ENCODE data around the gene CNOT11.

The CNOT11 gene

DNA sequence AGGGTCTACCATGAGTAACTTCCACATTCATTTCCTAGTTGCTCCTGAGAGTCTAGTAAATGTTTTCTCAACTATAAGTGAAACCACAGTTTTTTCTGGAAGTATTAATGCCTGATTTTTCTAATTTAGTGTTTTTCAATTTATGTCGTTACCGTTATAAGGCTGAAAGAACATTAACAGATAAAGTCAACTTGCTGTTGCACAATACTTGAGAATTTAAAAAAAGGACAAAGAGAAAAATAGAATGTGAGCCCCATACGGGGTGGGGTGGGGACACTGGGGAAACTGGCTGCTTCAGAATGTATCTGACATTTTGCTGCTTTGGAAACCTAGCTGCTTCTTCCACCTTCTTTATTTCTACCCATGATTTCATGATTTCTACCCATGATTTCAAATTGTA lies 26.2 kb downstream of the CNOT11 start:
- DNase-seq (ENCODE audit: low read depth) = no peak

DNA sequence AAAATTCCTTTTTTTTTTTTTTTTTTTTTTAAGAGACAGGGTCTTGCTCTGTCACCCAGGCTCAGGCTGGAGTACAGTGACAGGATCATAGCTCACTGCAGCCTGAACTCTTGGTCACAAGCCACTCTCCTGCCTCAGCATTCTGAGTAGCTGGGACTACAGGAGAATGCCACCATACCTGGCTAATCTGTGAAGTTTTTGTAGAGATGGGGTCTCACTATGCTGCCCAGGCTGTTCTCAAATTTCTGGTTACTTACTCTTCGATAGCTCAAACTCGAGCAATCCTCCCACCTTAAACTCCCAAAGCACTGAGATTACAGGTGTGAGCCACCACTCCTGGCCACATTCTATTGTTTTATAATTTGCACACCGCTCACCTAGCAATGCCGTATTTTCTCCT lies 28.8 kb downstream of the CNOT11 start:
- no peak for DNase-seq (ENCODE audit: low read depth)

DNA sequence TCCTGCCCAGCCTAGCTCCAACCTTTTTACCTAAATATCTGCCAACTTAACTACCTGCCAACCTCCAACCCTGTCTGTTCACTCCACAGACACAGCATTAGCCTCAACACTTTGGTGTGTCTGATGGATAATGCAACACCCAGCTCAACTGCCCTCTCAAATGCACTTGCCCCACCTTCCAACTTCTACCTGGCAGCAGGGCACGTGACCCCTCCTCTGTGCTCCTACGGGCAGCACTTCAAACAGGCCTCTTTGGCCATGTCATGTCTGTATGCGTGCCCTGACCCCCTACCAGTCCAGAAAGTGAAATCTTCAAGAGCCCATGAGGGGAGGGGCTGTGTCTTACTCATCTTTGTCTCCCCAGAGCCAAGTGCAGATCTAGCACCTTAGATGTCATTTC lies 30.3 kb downstream of the CNOT11 start:
- no peak for DNase-seq (ENCODE audit: low read depth)

DNA sequence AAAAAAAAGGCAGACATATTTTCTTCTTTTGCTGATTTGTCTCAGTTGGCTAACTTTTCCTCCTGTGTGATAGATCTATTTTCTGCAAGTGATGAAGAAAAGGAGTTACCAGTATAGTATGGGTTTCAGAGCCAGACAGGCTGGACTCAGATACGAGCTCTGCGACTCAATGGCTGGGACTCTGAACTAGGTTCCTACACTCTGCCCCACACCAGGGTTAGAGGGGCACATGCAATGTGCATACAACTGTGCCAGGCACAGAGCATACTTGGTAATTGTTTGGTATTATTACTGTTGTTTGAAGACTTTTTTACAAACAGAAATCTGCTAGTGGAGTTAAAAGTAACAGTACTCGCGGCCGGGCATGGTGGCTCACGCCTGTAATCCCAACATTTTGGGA lies 34.0 kb downstream of the CNOT11 start:
- no peak for DNase-seq (ENCODE audit: low read depth)

DNA sequence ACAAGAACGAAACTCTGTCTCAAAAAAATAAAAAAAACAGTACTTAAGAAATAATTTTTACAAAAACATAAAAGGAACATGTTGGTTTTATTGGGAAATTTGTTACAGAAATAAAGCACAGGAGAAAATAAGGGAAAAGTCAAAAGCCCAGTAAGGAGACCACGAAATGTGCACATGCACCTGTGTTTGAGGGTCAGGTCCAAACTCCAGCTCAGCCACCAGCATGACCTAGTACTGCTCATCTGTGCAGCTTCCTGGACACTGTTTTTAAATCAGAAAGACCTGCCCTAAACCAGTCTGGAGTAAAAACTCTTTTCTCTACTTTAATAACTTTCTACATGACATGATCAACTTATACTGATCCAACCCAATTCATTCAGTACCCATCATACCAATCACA lies 34.6 kb downstream of the CNOT11 start:
- DNase-seq (ENCODE audit: low read depth) = no peak

DNA sequence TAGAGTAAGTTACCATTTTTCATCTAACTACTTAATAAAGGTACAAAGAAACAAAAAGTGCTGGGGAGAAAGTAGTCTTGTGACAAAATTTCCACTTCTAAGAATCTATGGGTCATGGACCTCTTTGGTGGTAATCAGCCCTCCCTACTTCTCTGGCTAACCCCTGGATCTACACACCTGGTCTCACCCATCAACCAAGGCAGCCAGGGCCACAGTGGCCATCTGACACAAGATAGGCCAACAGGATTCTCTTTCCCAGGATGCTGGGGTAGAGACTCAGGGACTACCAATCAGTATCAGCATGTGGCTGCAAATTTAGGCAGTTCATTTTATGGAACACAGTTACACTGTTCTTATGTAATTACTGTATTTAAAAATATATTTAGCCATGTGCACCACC lies 38.0 kb downstream of the CNOT11 start:
- no peak for DNase-seq (ENCODE audit: low read depth)

DNA sequence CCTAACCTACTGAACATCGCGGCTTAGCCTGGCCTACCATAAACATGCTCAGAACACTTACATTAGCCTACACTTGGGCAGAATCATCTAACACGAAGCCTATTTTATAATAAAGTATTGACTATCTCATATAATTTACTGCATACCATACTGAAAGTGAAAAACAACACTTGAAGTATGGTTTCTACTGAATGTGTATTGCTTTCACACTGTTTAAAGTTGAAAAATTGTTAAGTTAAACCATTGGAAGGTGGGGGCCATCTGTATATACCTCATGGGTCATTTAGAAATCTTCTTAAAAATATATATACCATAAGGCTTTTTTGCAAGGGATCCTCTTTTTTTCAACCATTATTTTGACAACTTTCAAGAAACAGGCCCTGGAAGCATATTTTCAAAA lies 39.3 kb downstream of the CNOT11 start:
- DNase-seq (ENCODE audit: low read depth) = no peak

DNA sequence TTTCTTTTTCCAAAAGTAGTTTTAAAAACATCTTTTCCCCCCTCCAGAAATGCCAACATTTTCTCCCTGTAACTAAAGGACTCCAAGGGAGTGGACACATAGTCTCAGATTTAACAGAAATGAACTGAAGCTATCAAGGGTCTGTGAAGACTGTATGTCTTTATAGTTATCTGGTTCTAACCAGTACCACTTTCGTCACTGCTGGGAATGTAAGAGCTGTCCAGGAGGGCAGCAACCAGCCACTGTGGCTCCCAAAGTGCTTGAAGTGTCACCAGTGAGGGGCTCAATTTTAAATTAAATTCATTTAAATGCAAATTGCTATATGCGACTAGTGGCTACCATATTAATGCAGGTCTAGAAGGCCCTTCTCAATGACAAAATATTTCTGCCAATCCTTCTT lies 40.9 kb downstream of the CNOT11 start:
- no peak for DNase-seq (ENCODE audit: low read depth)

DNA sequence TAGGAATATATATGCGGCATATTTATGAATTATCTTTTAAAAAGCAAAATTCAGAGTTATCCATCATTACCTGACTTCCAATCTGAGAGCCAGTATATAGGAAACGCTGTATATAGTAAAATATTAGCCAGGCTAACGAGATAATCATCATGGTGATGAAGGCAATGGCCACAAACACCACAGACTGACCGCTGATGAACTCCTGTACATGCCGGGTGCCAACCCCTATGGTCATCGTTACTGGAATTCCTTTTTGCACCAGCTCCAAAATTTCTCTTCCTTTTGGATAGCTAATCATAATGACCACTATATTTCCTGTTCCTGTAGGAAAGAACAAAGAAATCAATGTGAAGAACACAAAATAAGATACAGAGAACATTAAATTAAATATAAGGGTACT lies 42.2 kb downstream of the CNOT11 start:
- no peak for DNase-seq (ENCODE audit: low read depth)

DNA sequence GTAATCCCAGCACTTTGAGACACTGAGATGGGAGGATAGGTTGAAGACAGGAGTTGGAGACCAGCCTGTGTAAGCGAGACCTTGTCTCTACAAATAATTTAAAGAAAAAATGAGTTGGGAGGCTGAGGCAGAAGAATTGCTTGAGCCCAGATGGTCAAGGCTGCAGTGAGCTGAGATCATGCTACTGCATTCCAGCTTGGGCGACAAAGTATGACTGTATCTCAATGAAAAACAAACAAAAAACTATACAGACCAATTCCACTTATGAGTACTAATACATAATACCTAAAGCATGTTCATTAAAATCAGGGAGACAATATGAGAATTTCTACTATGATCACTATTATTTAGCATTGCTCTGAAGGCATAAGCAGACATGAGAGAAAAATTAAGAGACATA lies 43.2 kb downstream of the CNOT11 start:
- no peak for DNase-seq (ENCODE audit: low read depth)

DNA sequence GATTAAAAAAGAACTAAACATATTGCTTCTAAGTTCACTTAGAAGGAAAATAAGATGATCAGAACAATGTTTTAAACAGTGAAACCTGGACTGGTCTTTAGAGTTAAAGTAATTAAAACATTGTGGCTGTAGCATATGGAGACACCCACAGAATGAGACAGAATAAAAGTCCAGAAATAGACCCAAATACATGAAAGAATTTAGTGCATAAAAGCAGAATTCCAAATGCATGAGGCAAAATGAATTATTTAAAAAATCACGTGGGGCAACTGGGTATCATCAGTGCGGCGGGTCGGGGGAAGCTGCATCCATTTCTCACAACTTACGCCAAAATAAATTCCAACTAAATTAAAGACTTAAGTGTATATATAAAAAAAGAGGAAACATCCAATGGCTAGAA lies 43.7 kb downstream of the CNOT11 start:
- DNase-seq (ENCODE audit: low read depth) = no peak

DNA sequence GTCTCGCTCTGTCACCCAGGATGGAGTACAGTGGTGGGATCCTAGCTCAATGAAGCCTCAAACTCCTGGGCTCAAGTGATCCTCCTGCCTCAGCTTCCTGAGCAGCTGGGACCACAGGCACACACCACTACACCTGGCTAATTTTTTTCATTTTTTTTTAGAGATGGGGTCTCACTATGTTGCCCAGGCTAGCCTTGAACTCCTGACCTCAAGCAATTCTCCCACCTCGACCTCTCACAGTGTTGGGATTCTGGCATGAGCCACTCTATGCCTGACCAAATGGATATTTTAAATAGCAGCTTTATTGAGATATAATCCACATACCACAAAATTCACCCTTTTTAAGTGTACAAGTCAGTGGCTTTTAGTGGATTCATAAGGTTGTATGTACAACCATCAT lies 44.7 kb downstream of the CNOT11 start:
- no peak for DNase-seq (ENCODE audit: low read depth)

DNA sequence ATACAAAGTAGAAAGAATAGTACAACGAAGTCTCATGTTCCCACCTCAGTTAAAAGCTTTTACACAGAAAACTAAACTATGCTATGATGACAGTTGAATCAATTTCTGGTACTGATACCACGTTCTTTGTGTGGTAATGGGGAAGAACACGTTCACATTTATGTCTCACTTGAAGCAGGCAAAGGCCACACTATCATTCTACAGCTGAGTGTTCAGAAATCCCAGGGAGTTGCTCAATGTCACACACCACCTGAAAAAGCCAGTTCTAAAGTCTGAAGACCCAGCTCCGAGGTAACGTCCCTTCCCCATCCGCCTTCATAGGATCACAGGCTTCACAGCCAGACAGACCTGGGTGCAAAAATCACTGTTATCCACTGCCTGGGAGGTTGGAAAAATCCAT lies 46.9 kb downstream of the CNOT11 start:
- no peak for DNase-seq (ENCODE audit: low read depth)

DNA sequence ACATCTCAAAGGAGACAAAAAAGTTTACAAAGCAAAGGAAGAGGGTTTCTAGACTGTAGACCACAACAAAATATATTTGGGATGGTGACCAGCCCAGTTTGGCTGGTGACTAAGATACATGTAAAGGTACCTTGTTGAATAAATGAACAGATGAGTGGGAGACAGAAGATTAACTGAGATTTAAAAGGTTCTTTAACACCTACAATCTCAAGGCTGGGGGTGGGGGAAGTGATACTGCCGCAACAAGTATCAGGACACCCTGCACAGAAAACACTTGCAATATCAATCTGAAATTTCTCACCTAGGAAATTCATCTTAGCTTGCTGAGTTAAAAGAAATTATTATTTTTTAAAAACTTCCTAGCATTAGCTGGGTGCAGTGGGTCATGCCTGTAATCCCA lies 47.5 kb downstream of the CNOT11 start:
- no peak for DNase-seq (ENCODE audit: low read depth)

DNA sequence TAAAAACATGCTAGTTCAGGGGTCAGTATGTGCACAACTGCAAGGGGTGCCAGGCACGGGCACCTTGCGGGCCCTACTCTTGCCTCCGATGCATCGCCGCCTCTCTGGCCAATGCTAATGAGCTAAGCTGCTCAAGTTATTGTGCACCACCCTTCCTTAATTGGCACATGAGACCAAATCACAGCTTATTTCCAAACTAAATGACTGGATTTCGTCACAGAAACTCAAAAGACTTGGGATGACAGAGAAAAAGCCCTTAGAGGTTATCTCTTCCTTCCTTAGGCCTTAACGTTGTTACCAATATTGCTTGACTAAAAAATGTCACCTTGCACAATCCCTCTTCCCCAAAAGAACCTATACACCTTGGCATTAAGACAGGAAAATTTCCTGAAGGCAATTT lies 48.1 kb downstream of the CNOT11 start:
- DNase-seq (ENCODE audit: low read depth) = no peak

DNA sequence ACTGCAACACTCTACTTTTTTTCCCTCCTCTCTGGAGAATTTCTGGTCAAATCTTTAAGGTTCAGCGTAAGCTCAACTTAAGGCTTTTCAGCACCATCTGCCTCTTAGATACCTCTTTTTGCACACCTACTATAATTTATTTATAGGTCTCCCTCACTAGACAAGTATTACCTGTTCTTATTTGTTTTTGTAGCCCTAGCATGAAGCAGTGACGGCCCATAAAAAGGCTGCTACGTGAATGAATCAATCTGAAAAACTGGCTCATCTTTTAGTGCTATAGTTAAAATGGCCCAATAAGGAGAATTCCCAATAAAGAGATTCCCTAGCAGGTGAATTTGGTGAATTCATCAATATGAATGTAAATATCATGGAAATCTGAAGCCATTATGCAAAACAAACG lies 49.3 kb downstream of the CNOT11 start:
- DNase-seq (ENCODE audit: low read depth) = no peak

DNA sequence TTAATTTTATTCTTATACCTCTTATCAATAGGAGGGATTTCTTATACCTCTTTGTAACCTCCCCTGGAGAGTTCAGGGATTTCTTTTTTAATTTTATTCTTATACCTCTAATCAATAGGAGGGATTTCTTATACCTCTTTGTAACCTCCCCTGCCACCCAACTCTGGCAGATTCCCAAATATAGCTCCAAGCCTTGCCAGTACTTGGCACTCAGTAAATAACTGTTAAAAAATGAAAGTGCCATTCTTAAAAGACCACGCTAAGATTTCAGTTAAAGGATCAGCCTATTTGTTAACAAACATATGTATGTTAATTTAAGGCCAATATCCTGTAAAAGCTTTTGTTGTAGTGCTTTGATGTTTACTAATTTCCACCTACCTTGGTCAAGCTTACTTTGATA lies 51.0 kb downstream of the CNOT11 start:
- no peak for DNase-seq (ENCODE audit: low read depth)

DNA sequence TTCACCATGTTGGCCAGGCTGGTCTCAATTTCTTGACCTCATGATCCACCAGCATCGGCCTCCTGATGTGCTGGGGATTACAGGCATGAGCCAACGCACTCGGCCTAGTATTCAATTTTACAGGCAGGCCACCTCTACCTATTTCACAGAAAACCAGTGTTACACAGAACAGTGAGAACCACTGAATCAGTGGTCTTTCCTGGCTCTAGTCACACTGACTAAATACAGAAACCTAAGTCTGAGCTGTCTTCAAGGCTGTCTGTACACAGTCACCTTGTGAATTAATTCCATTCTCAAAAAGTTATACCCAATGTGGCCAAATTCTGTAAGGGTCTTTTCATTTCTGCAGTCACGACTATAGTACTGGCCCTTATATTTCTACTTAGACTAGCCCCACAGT lies 52.3 kb downstream of the CNOT11 start:
- no peak for DNase-seq (ENCODE audit: low read depth)

DNA sequence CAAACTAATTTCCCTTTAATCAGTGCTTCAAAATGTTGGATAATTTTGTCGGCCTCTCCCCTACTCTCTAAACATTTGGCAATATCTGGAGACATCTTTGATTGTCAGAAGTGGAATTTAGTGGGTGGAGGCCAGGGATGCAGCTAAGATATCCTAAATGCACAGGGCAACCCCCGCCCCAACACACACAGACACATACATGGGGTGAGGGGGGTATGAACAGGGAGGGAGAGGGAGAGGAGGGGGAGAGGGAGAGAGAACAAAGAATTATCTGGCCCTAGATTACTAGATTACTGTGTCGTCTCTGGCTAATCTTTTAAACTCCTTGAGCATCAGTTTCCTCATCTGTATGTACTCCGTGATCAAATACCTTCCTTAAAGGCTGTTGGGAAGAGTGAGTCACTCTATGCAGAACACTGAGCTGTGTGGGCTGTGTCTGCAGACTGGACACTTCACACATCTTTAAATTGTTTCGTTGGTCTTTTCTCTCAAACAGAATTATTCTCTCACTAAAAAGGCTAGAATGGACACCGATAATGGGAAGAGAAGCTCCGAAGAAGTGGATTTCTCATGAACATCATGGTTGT lies 52.9 kb downstream of the CNOT11 start:
- DNase-seq (ENCODE audit: low read depth) = no peak

DNA sequence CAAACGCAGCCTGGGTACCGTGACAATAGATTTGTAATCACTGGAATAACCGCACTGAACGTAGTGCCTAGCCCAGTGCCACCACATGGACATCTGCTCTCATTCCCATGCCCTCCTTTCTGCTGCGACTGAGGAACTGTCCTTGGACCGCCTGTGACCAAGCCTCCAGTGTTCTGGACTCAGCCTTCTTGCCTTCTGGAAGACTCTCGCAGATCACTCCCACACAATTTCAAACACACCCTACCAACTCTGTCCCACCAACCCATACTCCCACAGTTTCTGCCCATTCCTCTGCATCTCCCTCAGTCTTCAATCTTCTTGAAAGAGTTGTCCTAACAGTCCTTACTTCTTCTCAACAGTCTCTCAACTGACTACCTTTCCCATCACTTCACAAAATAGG lies 53.7 kb downstream of the CNOT11 start:
- no peak for DNase-seq (ENCODE audit: low read depth)

DNA sequence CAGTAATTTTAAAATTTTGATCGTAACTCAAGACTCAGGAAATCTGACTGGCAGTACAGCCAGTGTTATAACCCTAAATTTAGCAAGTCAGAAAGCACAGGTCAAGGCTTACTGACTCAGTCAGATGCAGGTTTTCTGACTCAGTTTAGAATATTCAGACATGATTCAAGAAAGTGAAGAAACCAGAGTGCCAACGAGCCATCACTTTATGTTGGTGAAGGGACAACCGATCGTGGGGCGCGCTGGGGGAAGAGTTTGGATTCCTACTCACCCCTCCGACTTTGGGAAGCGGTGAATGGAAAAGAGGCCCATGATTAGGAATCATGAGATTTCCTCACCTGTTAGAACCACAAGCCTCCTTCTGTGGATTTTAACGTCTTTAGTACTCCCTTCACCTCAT lies 54.8 kb downstream of the CNOT11 start:
- DNase-seq (ENCODE audit: low read depth) = no peak

DNA sequence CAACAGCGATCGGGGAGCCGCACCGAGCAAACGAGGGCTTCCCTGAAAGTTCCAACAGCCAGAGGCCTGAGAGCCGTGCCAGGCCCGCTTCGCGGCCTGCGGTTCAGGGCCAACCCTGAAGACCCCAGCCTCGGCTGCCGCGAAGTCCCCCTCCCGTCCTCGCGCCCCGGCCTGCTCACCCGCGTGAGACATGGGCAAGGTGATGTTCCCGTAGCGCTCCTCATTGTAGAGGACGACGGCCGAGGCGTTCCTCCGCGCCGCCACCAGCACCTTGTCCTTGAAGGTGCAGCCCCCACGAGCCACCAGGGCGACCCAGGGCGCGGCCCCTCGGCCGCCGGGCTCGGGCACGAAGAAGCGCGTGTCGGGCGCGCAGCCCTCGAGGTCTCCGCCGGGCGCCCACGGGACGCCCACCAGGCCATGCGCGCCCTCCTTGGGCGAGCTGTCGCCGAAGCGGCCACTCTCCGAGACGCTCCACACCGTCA lies 55.3 kb downstream of the CNOT11 start:
- DNase-seq (ENCODE audit: low read depth) = no peak

DNA sequence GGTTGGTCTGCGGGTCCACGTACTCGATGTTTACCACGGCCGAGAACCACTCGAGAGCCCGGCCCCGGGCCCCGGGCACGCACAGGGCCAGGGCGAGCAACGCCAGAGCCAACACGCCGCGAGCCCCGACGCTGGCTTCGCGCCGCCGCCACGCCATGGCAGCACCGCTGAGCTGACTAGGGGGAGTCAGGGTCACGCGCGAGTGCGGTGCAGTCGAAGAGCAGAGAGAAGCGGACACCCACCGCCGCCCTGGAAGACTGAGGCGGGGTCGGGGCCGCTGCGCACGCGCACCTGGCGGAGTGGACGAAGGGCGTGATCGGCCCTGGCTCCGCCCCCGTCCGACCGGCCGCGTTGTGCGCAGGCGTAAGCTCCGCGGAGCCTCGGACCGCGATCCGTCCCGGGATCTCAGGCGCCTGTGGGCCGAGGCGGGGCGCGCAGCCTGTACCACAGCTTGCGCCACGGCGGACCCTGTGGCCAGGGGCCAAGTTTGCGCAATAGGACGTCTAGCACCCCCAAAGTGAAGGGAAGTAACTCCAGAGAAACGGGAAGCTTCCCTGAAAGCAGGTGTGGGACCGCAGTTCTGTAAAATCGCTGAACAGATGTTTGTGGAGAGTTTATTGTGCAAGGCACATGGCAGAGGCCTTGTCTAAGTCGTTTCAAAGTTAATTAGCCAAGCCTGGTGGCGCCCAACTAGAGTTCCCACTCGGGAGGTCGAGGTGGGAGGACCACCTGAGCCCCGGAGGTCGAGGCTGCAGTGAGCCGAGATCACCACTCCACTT lies 55.9 kb downstream of the CNOT11 start, which contains the start of gene RNF149:
RNF149 (minus strand) TSS at position 270 of the 779 bp plus-strand sequence; CDS start at position 157, 113 bp downstream.
- peak; percentile 82 for DNase-seq (ENCODE audit: low read depth)
